ENCODE measurements around the gene DPYD.
A peak's percentile ranks its signal among the peaks of the same experiment; 100 is the strongest.

The DPYD gene

GRCh38 chr1:97632075-97632474 lies 288.8 kb downstream of the DPYD start:
- DNase-seq (ENCODE audit: low spot score), result peak; percentile 4
- POLR2A ChIA-PET (ENCODE audit: low non-redundant PET), result no interaction called here
- TF ChIP-seq CTCF (conservative IDR thresholded peaks at IDR 0.05; ENCODE audit: low read depth), result no peak
- no peak overlapping the region for H3K27ac ChIP-seq
- CTCF ChIA-PET, result interaction anchor here (0.5 kb wide), 1 partner anchor 9 kb away, joined by 3 read pairs; no protein-coding TSS in a partner anchor

DNA sequence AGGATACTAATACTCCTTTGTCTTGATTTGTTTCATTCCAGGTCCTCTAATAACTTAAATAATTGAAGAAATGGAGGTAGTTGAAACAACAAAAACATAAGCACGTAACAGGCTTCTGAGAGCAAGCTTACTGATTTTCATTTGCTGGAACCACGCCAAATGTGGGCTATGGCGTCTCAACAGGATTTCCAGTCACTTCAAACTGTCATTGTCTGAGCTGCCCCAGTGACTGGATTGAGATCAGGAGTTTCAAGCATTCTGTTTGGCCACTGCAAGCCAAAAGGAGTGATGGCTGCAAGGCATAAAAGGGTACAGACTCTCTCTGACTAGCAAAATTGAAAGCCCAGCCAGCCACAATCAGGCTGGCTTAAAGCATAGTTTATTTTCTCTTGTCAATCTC lies 289.9 kb downstream of the DPYD start:
- no peak for TF ChIP-seq CTCF (conservative IDR thresholded peaks at IDR 0.05; ENCODE audit: low read depth)
- ChIA-PET POLR2A (ENCODE audit: low non-redundant PET) (no interaction called here), CTCF (no interaction called here)
- no peak for DNase-seq (ENCODE audit: low spot score)
- no peak overlapping the region for H3K27ac ChIP-seq

DNA sequence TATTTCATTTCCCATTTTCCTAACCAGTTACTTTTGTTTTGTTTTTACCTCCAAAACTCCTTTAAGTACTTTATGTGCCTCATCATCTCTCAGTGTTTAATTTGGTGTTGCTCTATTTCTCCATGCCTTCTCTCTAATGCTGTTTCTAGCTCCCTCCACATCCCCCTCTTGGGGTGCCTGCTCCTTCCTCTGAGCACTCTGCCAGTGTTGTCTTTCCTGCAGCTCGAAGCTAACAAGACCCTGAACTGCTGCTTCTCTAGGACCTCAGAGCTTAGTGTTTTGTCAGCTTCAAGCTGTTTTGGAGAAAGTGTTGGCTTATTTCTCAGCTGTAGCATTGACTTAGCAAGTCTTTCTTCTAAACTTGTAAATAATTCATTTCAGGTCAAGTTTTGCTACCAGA lies 290.6 kb downstream of the DPYD start:
- no peak for DNase-seq (ENCODE audit: low spot score)
- no peak for TF ChIP-seq CTCF (conservative IDR thresholded peaks at IDR 0.05; ENCODE audit: low read depth)
- POLR2A ChIA-PET (ENCODE audit: low non-redundant PET), result no interaction called here
- CTCF ChIA-PET, result no interaction called here
- no peak overlapping the region for H3K27ac ChIP-seq

DNA sequence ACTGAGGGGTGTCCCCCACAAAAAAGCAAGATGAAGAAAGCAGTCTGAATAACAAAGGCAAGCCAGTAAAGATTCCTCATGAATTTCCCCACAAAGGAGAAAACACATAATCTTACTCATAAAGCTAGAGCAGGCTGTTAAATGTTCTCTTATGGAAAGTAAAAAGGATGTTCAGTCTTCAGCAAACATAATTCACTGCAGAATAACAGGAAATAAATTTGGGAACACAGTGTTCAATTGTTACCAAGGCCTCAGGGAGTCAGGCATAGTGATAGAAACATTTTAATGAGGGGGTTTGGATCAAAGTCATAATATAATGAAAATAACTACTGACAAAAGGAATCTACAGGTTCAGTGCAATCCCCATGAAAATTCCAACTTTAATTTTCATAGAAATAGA lies 297.6 kb downstream of the DPYD start:
- POLR2A ChIA-PET (ENCODE audit: low non-redundant PET), result no interaction called here
- DNase-seq (ENCODE audit: low spot score), result no peak
- no peak for TF ChIP-seq CTCF (conservative IDR thresholded peaks at IDR 0.05; ENCODE audit: low read depth)
- no peak overlapping the region for H3K27ac ChIP-seq
- CTCF ChIA-PET, result interaction anchor here (0.7 kb wide), 1 partner anchor 8 kb away, joined by 3 read pairs; no protein-coding TSS in a partner anchor

DNA sequence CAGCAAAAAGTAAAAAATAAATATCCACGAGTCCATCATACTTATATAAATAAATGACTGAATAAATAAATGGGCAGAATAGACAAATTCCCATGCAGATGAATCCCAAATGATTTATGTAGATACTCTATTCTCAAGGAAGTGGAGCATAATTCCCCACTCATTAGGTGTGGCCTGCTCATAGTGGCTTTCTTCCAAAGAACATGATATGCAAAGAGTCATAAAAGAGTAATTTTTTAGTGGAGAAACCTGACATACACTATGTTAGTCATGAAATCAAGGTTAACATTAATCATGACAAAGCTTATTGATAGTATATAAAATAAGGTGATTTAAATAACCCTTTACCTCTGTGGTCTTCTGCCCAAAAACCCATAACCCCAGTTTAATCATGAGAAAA lies 298.9 kb downstream of the DPYD start:
- DNase-seq (ENCODE audit: low spot score), result no peak
- CTCF ChIA-PET, result no interaction called here
- no peak for TF ChIP-seq CTCF (conservative IDR thresholded peaks at IDR 0.05; ENCODE audit: low read depth)
- POLR2A ChIA-PET (ENCODE audit: low non-redundant PET), result no interaction called here
- no peak overlapping the region for H3K27ac ChIP-seq

DNA sequence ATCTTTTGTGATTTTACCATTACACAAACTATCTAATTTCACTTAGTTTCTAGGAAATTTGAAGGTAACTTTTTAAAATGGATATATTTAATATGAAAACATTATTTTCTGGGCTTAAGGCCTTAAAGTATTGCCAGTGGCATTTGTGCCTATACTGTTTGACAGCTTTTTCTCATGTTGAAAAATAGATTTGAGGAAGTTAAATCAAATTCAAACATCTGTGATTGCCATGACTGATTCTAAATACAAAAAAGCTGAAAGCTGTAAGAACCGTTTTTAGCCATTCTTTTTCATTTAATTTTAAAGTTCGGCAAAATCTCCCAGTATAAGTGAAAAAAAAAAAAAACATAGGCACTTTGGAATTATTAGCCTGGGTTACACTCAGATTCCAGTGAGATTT lies 301.1 kb downstream of the DPYD start:
- no peak overlapping the region for H3K27ac ChIP-seq
- ChIA-PET CTCF (interaction anchor here (0.6 kb wide), 1 partner anchor 351 kb away, joined by 4 read pairs; no protein-coding TSS in a partner anchor), POLR2A (ENCODE audit: low non-redundant PET) (no interaction called here)
- no peak for DNase-seq (ENCODE audit: low spot score)
- TF ChIP-seq CTCF (conservative IDR thresholded peaks at IDR 0.05; ENCODE audit: low read depth), result no peak

GRCh38 chr1:97610748-97611147 lies 310.1 kb downstream of the DPYD start:
- ChIA-PET POLR2A (ENCODE audit: low non-redundant PET) (no interaction called here), CTCF (no interaction called here)
- TF ChIP-seq CTCF (conservative IDR thresholded peaks at IDR 0.05; ENCODE audit: low read depth), result no peak
- DNase-seq (ENCODE audit: low spot score), result no peak
- no peak overlapping the region for H3K27ac ChIP-seq
